Measurements from ENCODE around the gene SKIC2.
"Not testable (repeated sequence)": the region's sequence is repeated elsewhere in the genome, so short reads cannot be mapped to it uniquely, and the experiment has no call there.

Gene SKIC2

DNA sequence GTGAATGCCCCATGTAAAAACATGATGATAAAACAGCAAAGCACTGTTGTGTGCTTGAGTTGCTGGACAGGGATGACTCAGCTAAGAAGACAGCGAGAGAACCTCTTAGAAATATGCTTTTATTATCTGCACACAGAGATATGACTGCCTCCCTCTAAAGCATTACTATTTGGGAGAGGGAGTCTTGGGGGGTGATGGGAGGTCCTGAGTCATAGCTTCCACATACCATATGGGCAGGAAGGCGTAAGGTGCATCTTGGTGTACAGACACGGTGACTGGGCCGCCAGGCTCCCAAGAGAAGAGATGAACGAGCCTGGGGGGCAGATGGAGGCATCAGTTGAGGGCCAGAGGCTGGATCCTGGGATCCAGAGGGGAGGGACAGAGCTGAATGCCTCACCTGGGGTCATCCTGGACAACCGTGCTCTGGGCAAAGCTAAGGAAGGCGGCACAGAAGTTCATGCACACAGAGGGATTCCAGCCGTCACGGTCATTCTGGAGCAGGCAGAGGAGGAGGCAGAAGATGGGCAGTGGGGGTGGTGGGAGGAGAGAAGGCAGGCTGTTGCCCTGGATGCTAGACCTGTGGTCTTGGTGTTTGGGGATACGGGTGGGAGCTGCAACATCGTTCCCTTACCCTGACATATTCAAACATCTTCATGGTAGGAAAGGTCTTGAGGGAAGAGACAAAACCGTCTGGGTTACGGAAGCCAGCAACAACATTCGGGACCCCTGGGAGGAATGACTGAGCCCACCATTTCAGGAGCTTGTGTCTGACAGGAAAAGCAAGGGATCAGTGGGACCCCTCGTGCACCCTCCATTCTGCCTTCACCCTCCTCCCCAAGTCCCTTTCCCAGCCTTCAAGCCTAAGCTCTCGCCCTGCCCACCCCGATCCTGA is 11.0 kb downstream of the SKIC2 start:
- no peak for DNase-seq

- DNase-seq: no peak
Measured at GRCh38 chr6:31970604-31971271, 11.8 kb downstream of the SKIC2 start.

DNA sequence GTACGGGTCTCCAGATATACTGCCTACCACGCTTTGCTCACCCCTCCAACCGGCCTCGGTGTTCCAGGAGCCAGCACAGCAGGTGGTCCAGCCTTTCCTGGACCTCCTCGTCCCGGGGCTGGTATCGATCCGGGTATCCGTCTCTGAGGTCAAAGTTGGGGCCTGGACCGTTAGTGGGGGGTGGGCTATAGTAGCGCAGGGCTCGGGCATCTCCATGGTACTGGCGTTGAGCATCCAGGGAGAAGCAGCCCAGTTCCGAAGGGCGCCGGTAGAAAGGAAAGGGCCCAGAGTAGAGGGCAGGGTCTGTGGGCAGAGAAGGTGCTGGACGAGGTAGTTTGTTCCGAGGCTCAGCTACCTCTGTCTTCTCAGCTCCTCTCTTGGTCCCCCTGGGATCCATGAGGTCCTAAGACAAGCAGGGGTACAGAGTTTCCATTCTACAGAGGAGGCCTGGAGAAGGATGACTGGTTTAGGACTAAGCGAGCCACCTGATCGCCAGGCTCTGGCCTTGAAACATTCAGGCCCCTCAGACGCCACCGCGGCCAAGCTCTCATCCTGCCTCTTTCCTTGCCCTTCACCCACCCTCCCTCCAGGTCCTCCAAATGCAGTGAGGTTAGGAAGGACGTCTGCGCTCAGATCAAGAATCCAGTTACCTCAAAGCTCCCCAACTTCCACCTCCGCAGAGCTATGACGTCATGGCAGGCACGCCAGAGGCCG is 12.5 kb downstream of the SKIC2 start:
- DNase-seq: peak; percentile 36

DNA sequence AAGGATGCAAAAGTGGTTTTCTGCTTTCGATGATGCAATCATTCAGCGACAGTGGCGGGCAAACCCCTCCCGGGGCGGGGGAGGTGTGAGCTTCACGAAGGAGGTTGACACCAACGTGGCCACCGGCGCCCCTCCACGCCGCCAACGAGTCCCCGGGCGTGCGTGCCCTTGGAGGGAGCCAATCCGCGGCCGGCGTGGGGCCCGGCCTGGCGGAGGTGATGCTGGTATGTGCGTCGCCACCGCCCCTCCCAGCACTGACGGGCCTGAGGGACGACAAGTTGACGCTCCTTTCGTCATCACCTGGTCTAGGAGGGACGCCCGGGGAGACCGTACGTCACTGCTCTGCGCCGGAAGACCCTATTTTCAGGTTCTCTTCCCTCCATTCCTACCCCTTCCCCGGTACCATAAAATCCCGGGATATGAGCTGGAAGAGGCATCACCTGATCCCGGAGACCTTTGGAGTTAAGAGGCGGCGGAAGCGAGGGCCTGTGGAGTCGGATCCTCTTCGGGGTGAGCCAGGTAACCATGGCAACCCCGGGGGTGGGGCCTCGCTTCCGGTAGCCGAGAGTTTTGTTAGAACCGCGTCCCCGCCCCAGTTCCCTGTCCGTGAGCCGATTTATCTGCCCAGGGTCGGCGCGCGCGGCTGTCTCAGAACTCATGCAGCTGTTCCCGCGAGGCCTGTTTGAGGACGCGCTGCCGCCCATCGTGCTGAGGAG is 13.2 kb downstream of the SKIC2 start, which contains the start of gene DXO:
Gene DXO (minus strand): TSS at position 146 of the 716 bp plus-strand sequence. CDS start 463 bp downstream, outside the sequence.
- peak; percentile 99 for DNase-seq

GRCh38 chr6:31972709-31973350 is 13.9 kb downstream of the SKIC2 start:
- no peak for DNase-seq

- DNase-seq: not testable (repeated sequence)
Measured at GRCh38 chr6:31976065-31976464, 17.1 kb downstream of the SKIC2 start.

DNA sequence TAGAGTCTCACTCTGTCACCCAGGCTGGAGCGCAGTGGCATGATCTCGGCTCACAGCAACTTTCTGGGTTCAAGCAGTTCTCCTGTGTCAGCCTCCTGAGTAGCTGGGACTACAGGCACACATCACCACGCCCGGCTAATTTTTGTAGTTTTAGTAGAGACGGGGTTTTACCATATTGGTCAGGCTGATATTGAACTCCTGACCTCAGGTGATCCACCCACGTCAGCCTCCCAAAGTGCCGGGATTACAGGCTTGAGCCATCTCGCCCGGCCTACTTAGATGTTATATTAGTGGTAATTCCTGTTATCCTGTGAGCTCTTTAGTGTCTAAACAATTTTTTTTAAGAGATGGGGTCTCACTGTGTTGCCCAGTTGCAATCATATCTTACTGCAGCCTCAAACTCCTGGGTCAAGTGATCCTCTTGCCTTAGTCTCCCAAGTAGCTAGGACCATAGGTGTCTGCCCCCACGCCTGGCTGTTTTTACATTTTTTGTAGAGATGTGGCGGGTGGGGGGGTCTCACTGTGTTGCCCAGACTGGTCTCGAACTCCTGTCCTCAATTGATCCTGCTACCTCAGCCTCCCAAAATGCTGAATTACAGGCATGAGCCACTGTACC is 18.9 kb downstream of the SKIC2 start:
- DNase-seq: no peak

- DNase-seq: no peak
Measured at GRCh38 chr6:31978831-31979230, 19.9 kb downstream of the SKIC2 start.

- no peak for DNase-seq
Measured at GRCh38 chr6:31979238-31979898, 20.4 kb downstream of the SKIC2 start.

DNA sequence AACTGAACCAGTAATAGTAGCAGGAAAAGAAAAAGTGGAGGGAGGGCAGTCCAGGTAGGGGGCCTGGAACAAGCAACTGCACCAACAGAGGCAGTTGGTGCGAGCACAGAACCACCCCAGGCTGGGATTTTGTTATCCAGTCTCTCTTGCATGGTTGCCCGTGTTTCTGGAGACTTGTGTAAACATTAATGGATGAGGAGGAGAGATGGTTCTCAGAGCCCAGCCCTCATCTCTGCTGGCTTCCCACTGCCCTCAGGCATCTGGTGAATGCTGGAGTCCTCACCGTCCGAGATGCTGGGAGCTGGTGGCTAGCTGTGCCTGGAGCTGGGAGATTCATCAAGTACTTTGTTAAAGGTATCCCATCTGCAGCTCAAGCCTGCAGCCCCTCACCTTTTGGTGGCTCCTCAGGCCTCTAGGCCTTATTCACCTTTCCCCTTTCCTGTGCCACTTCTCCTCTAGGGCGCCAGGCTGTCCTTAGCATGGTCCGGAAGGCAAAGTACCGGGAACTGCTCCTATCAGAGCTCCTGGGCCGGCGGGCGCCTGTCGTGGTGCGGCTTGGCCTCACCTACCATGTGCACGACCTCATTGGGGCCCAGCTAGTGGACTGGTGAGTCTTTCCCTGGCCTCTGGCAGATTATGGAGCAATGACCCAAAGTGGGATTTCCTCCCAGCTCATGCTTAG is 21.4 kb downstream of the SKIC2 start:
- DNase-seq: not testable (repeated sequence)

- not testable (repeated sequence) for DNase-seq
Measured at GRCh38 chr6:31980998-31981397, 22.0 kb downstream of the SKIC2 start.

DNA sequence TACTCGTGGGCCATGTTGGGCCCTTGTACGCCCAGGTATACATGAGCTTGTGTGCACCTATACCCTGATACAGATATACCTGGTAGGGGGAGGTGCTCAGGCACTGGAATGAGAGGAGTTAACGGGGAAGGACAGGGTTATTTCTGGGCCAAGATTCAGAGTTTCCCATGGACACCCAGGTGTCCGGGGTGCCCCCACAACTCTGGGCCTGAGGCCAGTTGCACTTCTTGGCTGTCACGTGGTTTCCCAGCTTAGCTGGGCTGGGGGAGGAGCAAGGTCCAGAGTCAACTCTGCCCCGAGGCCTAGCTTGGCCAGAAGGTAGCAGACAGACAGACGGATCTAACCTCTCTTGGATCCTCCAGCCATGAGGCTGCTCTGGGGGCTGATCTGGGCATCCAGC is 22.8 kb downstream of the SKIC2 start, which contains the start of gene C4A:
Gene C4A (plus strand): TSS at position 314 of the 400 bp plus-strand sequence. CDS start 51 bp downstream, at position 365.
- not testable (repeated sequence) for DNase-seq

GRCh38 chr6:31989363-31989762 is 30.4 kb downstream of the SKIC2 start:
- DNase-seq: not testable (repeated sequence)

DNA sequence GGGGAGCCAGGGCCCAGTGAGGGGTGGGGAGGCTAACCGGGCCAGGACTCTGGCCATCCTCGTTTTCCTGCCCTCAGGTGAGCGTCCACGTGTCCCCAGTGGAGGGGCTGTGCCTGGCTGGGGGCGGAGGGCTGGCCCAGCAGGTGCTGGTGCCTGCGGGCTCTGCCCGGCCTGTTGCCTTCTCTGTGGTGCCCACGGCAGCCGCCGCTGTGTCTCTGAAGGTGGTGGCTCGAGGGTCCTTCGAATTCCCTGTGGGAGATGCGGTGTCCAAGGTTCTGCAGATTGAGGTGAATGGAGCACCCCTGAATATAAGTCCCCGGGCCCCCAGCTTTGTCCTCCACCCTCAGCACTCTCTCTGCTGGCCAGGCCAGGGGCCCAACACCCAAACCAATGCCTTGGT is 35.4 kb downstream of the SKIC2 start:
- not testable (repeated sequence) for DNase-seq

- not testable (repeated sequence) for DNase-seq
Measured at GRCh38 chr6:31996385-31996784, 37.4 kb downstream of the SKIC2 start.

- DNase-seq: not testable (repeated sequence)
Measured at GRCh38 chr6:32002546-32003268, 43.7 kb downstream of the SKIC2 start.

DNA sequence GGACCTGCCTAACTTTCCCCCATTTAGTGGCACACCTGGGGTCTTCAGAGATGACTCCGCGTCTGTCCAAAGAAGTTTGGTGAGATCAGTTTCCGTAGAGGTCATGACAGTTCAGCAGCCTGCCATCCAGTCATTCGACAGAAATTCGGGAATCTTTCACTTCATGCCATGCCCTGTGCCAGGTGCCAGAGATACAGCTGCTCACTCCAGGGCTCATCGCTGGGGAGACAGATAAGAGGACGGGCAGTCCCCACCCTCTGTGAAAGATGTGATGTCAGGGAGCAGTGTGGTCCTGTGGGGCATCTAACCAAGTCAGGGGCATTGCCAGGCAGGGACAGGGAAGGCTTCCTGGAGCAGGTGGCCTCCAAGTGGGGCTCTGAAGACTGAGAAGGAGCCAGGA is 44.3 kb downstream of the SKIC2 start:
- not testable (repeated sequence) for DNase-seq

GRCh38 chr6:32004393-32004792 is 45.4 kb downstream of the SKIC2 start:
- not testable (repeated sequence) for DNase-seq

DNA sequence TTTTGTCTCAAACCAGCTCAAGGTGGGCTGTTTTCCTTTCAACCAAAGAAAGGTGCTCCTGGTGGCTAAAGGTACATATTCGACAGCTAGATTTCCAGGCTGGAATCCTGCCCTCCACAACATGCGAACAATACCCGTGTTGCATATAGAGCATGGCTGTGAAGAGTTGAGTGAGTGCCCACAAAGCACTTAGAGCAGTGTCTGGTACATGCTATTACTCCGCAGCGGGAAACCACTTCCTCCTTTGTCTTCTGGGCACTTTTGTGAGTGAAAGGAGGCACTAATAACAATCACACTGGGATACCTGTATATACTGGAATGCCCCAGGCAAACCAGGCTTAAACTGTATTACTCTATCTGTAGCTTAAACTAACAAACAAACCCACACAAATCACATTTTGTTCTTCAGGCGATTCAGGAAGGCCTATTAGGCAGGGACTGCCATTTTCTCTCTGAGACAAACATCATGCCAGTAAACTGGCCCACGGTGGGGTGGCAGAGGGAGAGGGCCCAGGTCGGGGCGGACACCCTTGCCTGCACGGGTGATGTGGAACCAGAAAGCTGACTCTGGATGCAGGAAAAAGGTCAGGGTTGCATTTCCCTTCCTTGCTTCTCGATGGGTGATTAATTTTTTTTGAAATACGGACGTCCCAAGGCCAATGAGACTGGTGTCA is 46.0 kb downstream of the SKIC2 start:
- not testable (repeated sequence) for DNase-seq

Measured in stimulated activated CD8-positive, alpha-beta memory T cell treated with anti-CD3 and anti-CD28 coated beads, Interleukin-4, amount 100 ng/mL, for 48 hours (primary cell).